Breast epithelium (tissue), 4 donors: ENCODE data around the gene SLITRK3. TPM values are rescaled to one million over a fixed set of nuclear protein-coding genes. Genes with fewer than 3 reads are reported as not detected.

Experiments
- DNase-seq, 2 donors: peaks; one replicate each; pipeline ENCODE4 v3.0.0-alpha.2; 2019; ENCODE audit warnings: low spot score in 2 of 2
- H3K27ac ChIP-seq, 2 donors: fragments of 200-600 bp; sonication (generic) in 1 of 2; one replicate each; pipeline ENCODE4 v1.5.1; 2016 to 2019; ENCODE audit warnings: mild to moderate bottlenecking in 1 of 2
- H3K27me3 ChIP-seq, 2 donors: fragments of 200-600 bp; sonication (generic) in 1 of 2; one replicate each; pipeline versions ENCODE4 v1.5.1 to v1.6.0; 2017 to 2019; ENCODE audit warnings: control low read depth in 1 of 2, mild to moderate bottlenecking in 1 of 2
- H3K36me3 ChIP-seq: fragments of 200-600 bp; one replicate; pipeline ENCODE4 v1.5.1; 2019
- H3K4me1 ChIP-seq, 2 donors: fragments of 200-600 bp; sonication (generic); one replicate each; pipeline ENCODE4 v1.5.1; 2016 to 2019; ENCODE audit warnings: control low read depth in 1 of 2
- H3K4me3 ChIP-seq, 3 donors: fragments of 200-600 bp; sonication (generic); 1 replicate in 2 of 3; 2 replicates in 1 of 3; pipeline ENCODE4 v1.5.1; 2016 to 2019; ENCODE audit warnings: mild to moderate bottlenecking in 3 of 3, moderate library complexity in 2 of 3
- H3K9me3 ChIP-seq, 2 donors: fragments of 200-600 bp; sonication (generic) in 1 of 2; one replicate each; pipeline ENCODE4 v1.5.1; 2016 to 2019; ENCODE audit warnings: control low read depth in 1 of 2
- POLR2A ChIP-seq: fragments of 450-650 bp; IDR thresholded peaks from one replicate; pipeline ENCODE4 v1.6.1; 2016; ENCODE audit warnings: antibody characterized with exemption, mild to moderate bottlenecking, moderate library complexity
- POLR2AphosphoS5 ChIP-seq, 3 donors: sonication (generic); formaldehyde crosslinking; IDR thresholded peaks; one replicate each; pipeline ENCODE4 v1.6.1; 2017; ENCODE audit warnings: antibody characterized with exemption in 3 of 3
- intact Hi-C: fragments of 100-400 bp; cut with DNase I; formaldehyde crosslinking; loops from one replicate; pipeline ENCODE4 v1.15.1; 2023; ENCODE audit warnings: low total_unique reads
- total RNA-seq, 3 donors: library from RNA; depleted of rRNA; stranded (reverse); fragments of >200 nt; gene quantifications; one replicate each; pipeline ENCODE4 v1.1.0, GENCODE V29; 2016
- TF ChIP-seq, protein P1 (sequence below), 3 donors: fragments of 450-650 bp; IDR thresholded peaks; one replicate each; pipeline ENCODE4 v1.5.1; 2016 to 2017; ENCODE audit warnings: antibody characterized with exemption in 3 of 3, mild to moderate bottlenecking in 3 of 3, moderate library complexity in 3 of 3

SLITRK3 gene
- total RNA-seq, 3 donors from 2014 or later: 0.33 to 0.59 TPM; not detected in 1

DNA sequence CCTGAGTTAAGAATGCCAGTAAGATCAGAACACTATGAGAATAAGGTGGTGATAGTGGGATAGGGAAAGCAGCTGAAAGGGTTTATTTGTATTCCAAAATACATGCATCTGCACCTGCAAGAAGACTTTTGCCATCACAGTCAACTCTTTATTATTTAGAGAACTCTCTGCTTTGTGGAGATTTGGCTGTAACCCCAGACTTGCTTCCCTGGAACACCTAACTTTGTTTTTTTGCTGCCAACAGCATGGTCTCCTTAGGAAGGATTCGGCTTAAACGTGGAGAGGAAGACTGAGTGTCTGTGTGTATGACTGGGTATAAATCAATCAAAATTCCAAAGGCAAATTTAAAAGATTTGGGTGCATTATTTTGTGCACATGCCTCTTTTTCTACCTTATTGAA, 21.6 kb upstream of the SLITRK3 start:
- Histone ChIP-seq H3K4me1 (no peaks in the 10 kb centered on the region), H3K27me3 (no peaks in the 10 kb centered on the region), H3K27ac (no peak overlapping the region), H3K4me3 (no peak overlapping the region), H3K9me3 (no peaks in the 10 kb centered on the region), H3K36me3 (no peaks in the 10 kb centered on the region)
- intact Hi-C loops: no loop called here
- DNase-seq: no peak
- TF ChIP-seq POLR2A (no peak), POLR2AphosphoS5 (IDR thresholded peaks at IDR 0.05) (no peak)
- TF ChIP-seq, protein P1, sequence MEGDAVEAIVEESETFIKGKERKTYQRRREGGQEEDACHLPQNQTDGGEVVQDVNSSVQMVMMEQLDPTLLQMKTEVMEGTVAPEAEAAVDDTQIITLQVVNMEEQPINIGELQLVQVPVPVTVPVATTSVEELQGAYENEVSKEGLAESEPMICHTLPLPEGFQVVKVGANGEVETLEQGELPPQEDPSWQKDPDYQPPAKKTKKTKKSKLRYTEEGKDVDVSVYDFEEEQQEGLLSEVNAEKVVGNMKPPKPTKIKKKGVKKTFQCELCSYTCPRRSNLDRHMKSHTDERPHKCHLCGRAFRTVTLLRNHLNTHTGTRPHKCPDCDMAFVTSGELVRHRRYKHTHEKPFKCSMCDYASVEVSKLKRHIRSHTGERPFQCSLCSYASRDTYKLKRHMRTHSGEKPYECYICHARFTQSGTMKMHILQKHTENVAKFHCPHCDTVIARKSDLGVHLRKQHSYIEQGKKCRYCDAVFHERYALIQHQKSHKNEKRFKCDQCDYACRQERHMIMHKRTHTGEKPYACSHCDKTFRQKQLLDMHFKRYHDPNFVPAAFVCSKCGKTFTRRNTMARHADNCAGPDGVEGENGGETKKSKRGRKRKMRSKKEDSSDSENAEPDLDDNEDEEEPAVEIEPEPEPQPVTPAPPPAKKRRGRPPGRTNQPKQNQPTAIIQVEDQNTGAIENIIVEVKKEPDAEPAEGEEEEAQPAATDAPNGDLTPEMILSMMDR (IDR thresholded peaks at IDR 0.05): no peak

DNA sequence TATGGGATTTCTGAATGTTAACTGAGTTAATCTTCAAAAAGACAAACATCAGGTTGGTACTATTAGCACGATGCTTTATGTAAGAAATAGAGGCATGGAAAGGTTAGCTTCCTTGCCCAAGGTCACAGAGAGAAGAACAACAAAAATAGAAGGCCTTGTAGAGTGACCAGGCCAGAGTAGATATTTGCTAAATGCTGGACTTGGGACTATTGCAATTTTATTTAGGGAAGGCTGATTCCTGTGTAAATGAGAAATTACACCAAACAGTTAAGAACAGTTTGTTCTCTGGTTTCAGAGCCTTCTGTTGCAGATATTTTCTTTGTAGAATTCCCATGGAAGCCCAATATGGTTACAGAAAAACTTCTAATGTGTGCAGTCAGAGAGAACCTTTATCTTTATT, 16.4 kb upstream of the SLITRK3 start:
- H3K9me3 ChIP-seq: no peaks in the 10 kb centered on the region
- H3K4me3 ChIP-seq: no peak overlapping the region
- no peaks in the 10 kb centered on the region for H3K4me1 ChIP-seq
- H3K27ac ChIP-seq: no peak overlapping the region
- no peak for DNase-seq
- TF ChIP-seq POLR2A (no peak), POLR2AphosphoS5 (IDR thresholded peaks at IDR 0.05) (no peak)
- TF ChIP-seq, protein P1 (IDR thresholded peaks at IDR 0.05): no peak
- H3K27me3 ChIP-seq: no peaks in the 10 kb centered on the region
- H3K36me3 ChIP-seq: no peaks in the 10 kb centered on the region
- intact Hi-C loops: no loop called here

GRCh38 chr3:165211721-165212120, 15.5 kb upstream of the SLITRK3 start:
- Histone ChIP-seq H3K27me3 (no peaks in the 10 kb centered on the region), H3K4me1 (no peaks in the 10 kb centered on the region), H3K27ac (no peak overlapping the region), H3K36me3 (no peaks in the 10 kb centered on the region), H3K4me3 (no peak overlapping the region), H3K9me3 (no peaks in the 10 kb centered on the region)
- TF ChIP-seq POLR2AphosphoS5 (IDR thresholded peaks at IDR 0.05) (no peak), POLR2A (no peak)
- TF ChIP-seq, protein P1 (IDR thresholded peaks at IDR 0.05): no peak
- intact Hi-C loops: no loop called here
- DNase-seq: no peak

DNA sequence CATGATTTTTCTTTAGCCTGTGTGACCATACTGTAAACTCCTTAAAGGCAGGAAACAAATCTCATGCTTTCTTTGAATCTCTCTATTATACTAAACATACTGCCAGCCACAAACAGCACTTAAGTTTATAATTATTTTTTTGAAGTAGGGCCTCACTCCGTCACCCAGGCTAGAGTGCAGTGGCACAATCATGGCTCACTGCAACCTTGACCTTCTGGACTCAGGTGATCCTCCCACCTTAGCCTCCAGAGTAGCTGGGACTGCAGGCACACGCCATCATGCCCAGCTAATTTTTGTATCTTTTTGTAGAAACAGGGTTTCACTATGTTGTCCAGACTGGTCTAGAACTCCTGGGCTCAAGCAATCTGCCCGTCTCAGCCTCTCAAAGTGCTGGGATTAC, 14.5 kb upstream of the SLITRK3 start:
- H3K36me3 ChIP-seq: no peaks in the 10 kb centered on the region
- H3K9me3 ChIP-seq: no peaks in the 10 kb centered on the region
- H3K4me3 ChIP-seq: no peak overlapping the region
- DNase-seq: no peak
- H3K27ac ChIP-seq: no peak overlapping the region
- intact Hi-C loops: no loop called here
- H3K27me3 ChIP-seq: no peaks in the 10 kb centered on the region
- no peaks in the 10 kb centered on the region for H3K4me1 ChIP-seq
- TF ChIP-seq, protein P1 (IDR thresholded peaks at IDR 0.05): no peak
- TF ChIP-seq POLR2A (no peak), POLR2AphosphoS5 (IDR thresholded peaks at IDR 0.05) (no peak)

DNA sequence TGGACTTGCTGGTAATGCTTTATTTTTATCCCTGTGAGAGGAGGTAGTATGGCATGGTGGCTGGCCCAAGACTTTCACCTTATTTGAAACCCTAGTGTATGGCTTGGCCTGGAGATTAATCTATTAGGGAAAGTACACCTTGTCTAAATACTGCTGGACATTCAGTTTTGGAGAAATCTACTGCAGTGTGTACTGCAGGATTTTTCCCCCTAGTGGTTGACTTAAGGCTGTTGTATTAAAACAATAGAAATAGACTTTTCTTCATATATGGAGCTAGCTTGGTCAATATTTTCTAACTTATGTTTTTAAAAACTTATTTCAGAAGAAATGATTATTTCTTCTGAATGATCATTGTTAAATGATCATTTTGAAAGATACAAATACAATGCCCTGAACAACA, 13.9 kb upstream of the SLITRK3 start:
- no peaks in the 10 kb centered on the region for H3K36me3 ChIP-seq
- TF ChIP-seq POLR2AphosphoS5 (IDR thresholded peaks at IDR 0.05) (no peak), POLR2A (no peak)
- TF ChIP-seq, protein P1 (IDR thresholded peaks at IDR 0.05): no peak
- no peak overlapping the region for H3K27ac ChIP-seq
- H3K9me3 ChIP-seq: no peaks in the 10 kb centered on the region
- intact Hi-C loops: no loop called here
- no peaks in the 10 kb centered on the region for H3K27me3 ChIP-seq
- H3K4me1 ChIP-seq: no peaks in the 10 kb centered on the region
- no peak overlapping the region for H3K4me3 ChIP-seq
- DNase-seq: no peak
